ENCODE data around the gene ZNF583. TPM values are rescaled to one million over a fixed set of nuclear protein-coding genes. Genes with fewer than 3 reads are reported as not detected.

Gene ZNF583
- 1 to 10 TPM; 3.4 to 5.0 (median 4.7) TPM for total RNA-seq

DNA sequence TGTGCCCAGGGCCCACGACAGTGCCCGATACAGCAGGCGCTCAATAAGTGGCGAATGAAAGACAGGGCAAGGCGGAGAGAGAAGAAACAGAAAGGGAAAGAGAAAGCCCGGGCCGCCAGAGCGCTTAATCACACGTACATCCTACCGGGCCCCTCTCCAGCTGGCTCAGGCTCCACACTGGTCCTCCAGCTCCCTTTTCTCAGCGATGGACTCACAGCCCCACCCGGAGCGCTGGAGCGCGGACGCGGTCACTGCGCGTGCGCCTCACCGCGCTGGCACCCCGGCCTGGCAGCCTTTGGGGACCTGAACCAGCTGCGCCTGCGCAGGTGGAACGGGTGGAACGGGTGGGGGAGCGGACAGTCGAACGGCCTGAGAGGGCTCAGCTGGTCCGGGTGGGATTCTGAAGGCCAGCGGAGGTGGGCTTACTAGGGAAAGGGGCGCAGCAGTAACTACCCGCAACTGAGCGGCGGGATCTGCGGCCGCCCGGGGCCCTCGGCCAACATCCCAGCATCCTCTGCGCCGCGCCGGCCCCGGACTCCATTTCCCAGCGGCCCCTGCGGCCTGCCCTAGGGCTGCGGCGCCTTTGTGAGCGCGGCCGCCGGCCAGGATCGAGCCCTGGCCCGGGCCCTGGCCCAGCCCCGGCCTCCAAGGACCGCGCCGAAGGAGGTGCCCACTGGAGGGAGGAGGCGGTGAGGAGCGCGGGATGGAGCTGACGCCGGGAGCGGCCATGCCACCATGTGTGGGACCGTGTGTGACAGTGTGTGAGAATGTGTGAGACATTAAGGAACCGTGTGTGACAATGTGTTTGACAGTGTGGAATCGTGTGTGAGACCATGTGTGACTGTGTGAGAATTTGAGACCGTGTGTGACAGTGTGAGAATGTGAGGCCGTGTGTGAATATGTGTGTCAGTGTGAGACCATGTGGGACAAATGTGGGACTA is at the start of gene ZNF583:
Gene ZNF583, plus strand, starts transcription at position 569 of the 941 bp plus-strand sequence. CDS start 2,783 bp downstream, outside the sequence.
- Mint-ChIP-seq H3K9me3 (peaks cover 56% of the 10 kb centered on the region), H3K36me3 (ENCODE audit: insufficient read depth) (peaks cover 60% of the 10 kb centered on the region), H3K4me1 (ENCODE audit: low read depth) (peaks cover 29% of the 10 kb centered on the region), H3K27me3 (ENCODE audit: low read depth) (no peaks in the 10 kb centered on the region), H3K4me3 (peak within 1 kb of the TSS; percentile 87)
- DNase-seq (peak; percentile 84), ATAC-seq (peak; percentile 89 to 90)

DNA sequence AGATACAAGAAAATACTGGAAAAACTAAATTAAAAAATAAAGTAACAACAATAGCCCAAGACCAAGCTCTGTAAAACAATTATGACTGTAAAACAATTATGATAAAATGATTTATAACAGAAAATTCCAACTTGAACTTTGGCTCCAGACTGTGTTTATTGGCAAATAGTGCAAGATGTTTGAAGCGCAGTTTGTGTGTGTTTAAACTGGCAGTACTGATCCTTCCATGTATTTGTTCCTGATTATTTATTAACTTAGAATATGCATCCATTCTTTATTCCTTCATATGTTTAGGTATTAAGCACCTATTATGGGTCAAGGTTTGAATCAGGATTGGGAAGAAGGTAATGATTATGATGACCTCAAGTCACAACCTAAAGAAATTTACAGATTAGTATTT is 48.6 kb upstream of the ZNF583 start:
- Mint-ChIP-seq H3K36me3 (ENCODE audit: insufficient read depth) (peaks cover 7% of the 10 kb centered on the region), H3K9me3 (peaks cover 22% of the 10 kb centered on the region), H3K27me3 (ENCODE audit: low read depth) (no peaks in the 10 kb centered on the region), H3K4me3 (no peak overlapping the region), H3K4me1 (ENCODE audit: low read depth) (no peaks in the 10 kb centered on the region)
- ATAC-seq (no peak), DNase-seq (no peak)

DNA sequence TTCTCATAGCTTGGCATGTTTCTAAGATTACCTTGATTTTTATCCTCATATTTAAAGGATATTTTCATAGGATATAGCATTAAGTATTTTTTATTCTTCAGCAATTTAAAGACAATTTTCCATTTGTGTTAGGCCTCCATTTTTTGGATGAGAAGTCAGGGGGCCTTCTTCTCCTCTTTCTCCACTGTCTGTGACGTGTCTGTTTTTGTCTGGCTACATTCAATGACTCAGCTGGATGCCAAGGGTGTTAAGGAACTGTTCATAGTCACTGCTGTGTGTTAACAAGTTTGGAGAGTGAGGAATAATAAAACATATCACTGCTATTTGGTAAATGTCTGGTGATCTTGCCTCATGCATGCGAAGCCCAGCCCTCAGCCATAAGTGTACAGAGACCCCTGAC is 47.2 kb upstream of the ZNF583 start:
- Mint-ChIP-seq H3K9me3 (peaks cover 31% of the 10 kb centered on the region), H3K36me3 (ENCODE audit: insufficient read depth) (peaks cover 9% of the 10 kb centered on the region), H3K27me3 (ENCODE audit: low read depth) (no peaks in the 10 kb centered on the region), H3K4me1 (ENCODE audit: low read depth) (no peaks in the 10 kb centered on the region), H3K4me3 (no peak overlapping the region)
- no peak for ATAC-seq
- no peak for DNase-seq

DNA sequence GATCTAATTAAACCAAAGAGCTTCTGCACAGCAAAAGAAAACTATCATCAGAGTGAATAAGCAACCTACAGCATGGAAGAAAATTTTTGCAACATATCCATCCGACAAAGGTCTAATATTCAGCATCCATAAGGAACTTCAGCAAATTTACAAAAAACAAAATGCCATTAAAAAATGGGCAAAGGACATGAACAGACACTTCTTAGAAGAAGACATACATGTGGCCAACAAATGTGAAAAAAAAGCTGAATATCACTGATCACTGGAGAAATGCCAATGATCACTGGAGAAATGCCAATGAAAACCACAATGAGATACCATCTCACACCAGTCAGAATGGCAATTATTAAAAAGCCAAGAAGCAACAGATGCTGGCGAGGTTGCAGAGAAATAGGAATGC is 43.3 kb upstream of the ZNF583 start:
- no peaks in the 10 kb centered on the region for H3K27me3 Mint-ChIP-seq (ENCODE audit: low read depth)
- peaks cover 11% of the 10 kb centered on the region for H3K36me3 Mint-ChIP-seq (ENCODE audit: insufficient read depth)
- peaks cover 54% of the 10 kb centered on the region for H3K9me3 Mint-ChIP-seq
- H3K4me3 Mint-ChIP-seq = no peak overlapping the region
- DNase-seq (no peak), ATAC-seq (no peak)
- H3K4me1 Mint-ChIP-seq (ENCODE audit: low read depth) = no peaks in the 10 kb centered on the region

DNA sequence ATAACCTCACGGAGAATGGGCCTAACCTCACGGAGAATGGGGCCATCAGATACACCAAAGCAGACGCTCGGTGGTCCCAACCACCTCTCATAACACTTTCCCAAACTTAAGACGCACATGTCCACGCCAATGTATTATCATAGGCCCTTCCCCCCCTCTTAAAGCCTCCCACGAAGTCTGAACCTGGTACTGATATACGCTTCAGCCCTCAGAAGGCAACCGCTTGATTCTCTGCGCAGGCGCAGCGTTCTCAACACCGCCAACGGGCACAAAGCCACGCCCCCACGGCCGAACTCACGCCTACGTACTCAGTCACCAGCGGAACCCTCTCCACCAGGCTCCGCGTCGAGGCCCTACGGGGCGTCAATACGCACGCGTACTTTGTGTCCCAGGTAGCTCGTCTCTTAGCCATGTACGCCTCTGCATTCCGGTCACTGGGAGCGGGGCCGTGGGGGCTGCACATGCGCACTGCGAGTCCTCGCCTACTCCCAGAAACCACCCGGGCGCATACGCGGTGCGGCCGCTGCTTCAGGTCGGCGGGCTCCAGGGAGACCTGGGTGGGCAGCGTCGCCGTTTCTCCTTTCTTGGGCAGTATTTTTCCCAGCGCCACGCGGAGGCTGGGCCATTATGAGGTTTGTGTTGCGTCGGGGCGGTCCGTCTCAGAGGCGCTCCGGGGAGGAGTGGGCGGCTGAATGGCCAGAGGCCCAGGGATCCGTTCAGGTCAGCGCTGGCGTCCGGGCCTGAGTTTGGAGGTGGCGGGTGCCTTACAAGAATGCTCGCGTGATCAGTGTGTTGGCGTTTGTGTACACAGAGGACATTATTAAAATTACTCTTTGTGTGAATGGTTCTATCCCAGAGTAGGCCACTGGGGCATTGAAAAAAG is 36.1 kb upstream of the ZNF583 start:
- H3K4me1 Mint-ChIP-seq (ENCODE audit: low read depth) = peaks cover 19% of the 10 kb centered on the region

DNA sequence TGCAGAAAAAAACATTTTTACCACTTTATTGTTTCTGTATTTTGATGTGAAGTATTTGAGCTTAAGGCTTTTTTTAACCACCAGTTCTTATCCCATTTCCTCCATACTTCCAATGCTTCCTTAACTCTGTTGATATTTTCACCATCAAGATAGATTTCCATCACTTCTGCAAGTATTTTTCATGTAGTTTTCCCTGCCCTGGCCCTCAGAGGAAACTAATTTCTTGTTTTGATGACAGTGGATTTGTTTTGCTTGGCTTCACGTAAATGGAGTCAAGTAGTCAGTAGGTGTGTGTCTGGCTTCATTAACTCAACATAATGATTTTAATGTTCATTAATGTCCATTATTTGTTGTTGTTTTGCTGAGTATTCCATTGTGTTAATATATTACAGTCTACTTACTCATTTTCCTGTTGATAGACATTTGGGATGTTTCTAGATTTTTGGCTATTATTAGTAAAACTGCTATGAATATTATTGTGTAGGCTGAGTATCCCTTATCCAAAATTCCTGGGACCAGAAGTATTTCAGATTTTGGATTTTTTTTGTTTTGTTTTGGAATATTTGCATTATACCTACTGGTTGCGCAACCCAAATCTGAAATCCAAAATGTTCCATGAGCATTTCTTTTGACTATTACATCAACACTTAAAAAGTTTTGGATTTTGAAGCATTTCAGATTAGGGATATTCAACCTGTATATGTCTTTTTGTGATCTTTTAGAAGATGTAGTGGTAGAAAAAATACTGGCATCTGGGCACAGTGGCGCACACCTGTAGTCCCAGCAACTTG is 34.1 kb upstream of the ZNF583 start:
- peaks cover 46% of the 10 kb centered on the region for H3K36me3 Mint-ChIP-seq (ENCODE audit: insufficient read depth)
- H3K9me3 Mint-ChIP-seq = peaks cover 53% of the 10 kb centered on the region
- peaks cover 19% of the 10 kb centered on the region for H3K4me1 Mint-ChIP-seq (ENCODE audit: low read depth)
- H3K27me3 Mint-ChIP-seq (ENCODE audit: low read depth) = peaks cover 2% of the 10 kb centered on the region
- ATAC-seq (no peak), DNase-seq (no peak)
- no peak overlapping the region for H3K4me3 Mint-ChIP-seq

More for the DNA sequence above, 36.1 kb upstream of the ZNF583 start:
- Mint-ChIP-seq H3K27me3 (ENCODE audit: low read depth) (peaks cover 2% of the 10 kb centered on the region), H3K9me3 (peaks cover 50% of the 10 kb centered on the region), H3K36me3 (ENCODE audit: insufficient read depth) (peaks cover 29% of the 10 kb centered on the region), H3K4me3 (peak overlapping the region; percentile 90)
- ATAC-seq (peak; percentile 97 to 98), DNase-seq (peak; percentile 67)

DNA sequence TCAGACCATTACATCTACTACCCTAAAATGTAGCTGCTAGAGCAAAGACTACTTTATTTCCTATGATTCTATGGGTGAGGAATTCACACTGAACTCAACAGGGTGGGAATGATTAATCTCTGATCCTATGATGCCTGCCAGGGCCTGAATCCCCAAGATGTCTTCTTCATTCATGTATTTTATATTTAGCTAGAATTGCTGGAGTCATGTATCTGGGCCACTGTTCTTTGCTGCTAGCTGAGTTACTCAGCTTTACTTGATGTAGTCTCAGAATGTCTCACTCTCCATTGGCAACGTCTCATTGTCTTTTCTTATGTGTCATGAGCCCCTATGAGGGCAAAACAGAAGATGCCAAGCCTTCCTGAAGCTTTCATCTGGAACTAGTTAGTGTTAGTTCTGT is 31.9 kb upstream of the ZNF583 start:
- H3K4me3 Mint-ChIP-seq = no peak overlapping the region
- H3K4me1 Mint-ChIP-seq (ENCODE audit: low read depth) = peaks cover 19% of the 10 kb centered on the region
- peaks cover 57% of the 10 kb centered on the region for H3K9me3 Mint-ChIP-seq
- DNase-seq (no peak), ATAC-seq (no peak)
- peaks cover 2% of the 10 kb centered on the region for H3K27me3 Mint-ChIP-seq (ENCODE audit: low read depth)
- H3K36me3 Mint-ChIP-seq (ENCODE audit: insufficient read depth) = peaks cover 67% of the 10 kb centered on the region

DNA sequence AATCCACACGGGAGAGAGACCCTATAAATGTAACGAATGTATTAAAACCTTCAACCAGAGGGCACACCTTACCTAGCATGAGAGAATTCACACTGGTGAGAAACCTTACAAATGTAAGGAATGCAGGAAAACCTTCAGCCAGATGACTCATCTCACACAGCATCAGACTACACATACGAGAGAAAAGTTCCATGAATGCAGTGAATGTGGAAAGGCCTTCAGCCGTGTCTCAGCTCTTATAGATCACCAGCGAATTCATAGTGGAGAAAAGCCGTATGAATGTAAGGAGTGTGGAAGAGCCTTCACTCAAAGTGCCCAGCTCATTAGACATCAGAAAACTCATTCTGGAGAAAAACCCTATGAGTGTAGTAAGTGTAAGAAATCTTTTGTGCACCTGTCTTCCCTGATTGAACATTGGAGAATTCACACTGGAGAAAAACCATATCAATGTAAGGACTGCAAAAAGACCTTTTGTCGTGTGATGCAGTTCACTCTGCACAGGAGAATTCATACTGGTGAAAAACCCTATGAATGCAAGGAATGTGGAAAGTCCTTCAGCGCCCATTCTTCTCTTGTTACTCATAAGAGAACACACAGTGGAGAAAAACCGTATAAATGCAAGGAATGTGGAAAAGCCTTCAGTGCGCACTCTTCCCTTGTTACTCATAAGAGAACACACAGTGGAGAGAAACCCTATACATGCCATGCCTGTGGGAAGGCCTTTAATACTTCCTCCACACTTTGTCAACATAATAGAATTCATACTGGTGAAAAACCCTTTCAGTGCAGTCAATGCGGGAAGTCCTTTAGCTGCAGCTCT is 26.8 kb upstream of the ZNF583 start:
- H3K4me1 Mint-ChIP-seq (ENCODE audit: low read depth) = peaks cover 4% of the 10 kb centered on the region
- H3K27me3 Mint-ChIP-seq (ENCODE audit: low read depth) = no peaks in the 10 kb centered on the region
- peaks cover 60% of the 10 kb centered on the region for H3K36me3 Mint-ChIP-seq (ENCODE audit: insufficient read depth)
- ATAC-seq (no peak), DNase-seq (no peak)
- peaks cover 69% of the 10 kb centered on the region for H3K9me3 Mint-ChIP-seq
- no peak overlapping the region for H3K4me3 Mint-ChIP-seq

DNA sequence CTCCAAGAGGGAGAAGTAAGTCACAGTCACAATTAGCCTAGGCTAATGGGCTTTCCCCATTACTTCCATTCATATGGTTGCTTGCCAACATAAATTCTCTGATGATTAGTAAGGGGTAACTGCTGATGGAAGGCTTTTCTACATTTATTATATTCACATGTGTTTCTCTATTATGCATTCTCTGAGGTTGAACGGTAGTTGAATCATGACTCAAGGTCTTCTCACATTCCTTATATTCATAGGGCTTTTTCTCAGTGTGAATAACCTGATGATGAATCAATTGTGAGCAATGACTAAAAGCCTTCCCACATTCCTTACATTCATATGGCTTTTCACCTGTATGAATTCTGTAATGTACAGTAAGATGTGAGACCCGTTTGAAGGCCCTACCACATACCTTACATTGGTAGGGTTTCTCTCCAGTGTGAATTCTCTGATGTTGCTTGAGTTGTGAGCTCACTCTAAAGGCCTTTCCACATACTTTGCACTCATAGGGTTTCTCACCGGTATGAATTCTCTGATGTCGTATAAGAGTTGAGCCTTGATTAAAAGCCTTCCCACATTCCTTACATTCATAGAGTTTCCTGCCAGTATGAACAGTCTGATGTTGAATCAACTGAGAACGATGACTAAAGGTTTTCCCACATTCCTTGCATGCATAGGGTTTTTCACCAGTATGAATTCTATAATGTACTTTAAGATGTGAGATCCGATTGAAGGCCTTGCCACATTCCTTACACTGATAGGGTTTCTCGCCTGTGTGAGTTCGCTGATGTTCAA is 20.1 kb upstream of the ZNF583 start:
- H3K4me1 Mint-ChIP-seq (ENCODE audit: low read depth) = peaks cover 4% of the 10 kb centered on the region
- H3K36me3 Mint-ChIP-seq (ENCODE audit: insufficient read depth) = peaks cover 53% of the 10 kb centered on the region
- H3K4me3 Mint-ChIP-seq = no peak overlapping the region
- no peak for ATAC-seq
- no peaks in the 10 kb centered on the region for H3K27me3 Mint-ChIP-seq (ENCODE audit: low read depth)
- DNase-seq = no peak
- H3K9me3 Mint-ChIP-seq = peaks cover 63% of the 10 kb centered on the region

DNA sequence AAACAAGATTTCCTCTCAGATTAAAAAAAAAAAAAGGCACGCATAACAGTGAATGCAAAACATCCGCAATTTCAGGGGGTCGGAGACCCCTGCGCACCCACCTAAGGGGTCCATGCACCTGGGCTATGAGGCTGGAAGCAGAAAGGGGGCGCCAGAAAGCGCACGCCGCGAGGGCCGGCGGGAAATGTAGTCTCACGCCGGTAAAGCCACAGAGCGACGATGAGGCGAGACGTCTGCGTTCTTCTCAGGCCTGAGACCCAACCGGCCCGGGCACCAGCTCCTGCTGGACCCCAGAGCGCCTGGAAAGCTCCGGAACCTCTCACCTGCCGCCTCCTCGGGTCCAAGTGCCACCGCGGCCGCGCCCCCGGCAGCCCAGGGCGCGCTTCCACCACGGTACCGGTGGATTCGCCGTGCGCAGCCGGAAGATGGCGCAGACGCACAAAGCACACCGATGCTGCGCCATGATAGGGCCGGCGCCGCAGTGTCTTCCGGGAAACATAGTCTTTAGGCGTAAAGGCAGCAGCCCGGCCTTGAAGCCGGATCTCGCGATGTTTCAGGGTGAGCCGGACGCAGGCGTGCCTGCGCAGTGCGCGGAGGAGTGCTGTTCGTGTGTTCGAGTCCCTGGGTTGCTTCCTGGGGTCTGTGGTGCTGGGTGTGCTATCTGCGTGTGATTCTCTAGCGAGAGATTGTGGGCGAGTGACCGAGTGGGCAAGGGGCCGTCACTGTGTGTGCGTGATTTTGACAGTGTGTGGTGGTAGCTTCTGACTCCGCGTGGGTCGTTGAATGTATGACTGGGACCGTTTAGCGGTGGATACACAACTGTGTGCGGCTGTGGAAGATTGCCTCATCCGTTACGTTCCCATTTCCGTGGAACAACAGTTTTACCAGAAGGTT is 10.8 kb upstream of the ZNF583 start, which contains the start of gene ZNF582:
Gene ZNF582, minus strand, starts transcription at position 416 of the 894 bp plus-strand sequence. CDS start 1,782 bp downstream, outside the sequence.
- H3K36me3 Mint-ChIP-seq (ENCODE audit: insufficient read depth) = peaks cover 61% of the 10 kb centered on the region
- ATAC-seq = peak; percentile 99

DNA sequence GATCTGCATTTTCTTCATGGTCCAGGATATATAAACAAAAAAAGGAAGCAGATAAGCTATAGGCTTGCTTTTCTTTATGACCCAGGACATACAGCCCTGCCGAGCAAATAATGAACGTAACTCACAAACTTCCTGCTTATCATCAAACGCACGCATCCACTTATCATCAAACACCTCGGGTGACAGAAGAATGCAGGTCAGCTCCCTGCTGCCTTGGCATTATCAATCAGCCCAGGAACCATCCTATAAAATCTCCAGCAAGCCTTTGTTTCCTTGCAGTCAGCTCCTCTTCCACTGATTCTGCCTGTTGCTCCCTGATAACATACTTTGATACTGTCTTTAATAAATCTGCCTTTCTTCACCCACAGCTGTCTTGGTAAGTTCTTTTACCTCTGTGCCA is 5.3 kb upstream of the ZNF583 start:
- Mint-ChIP-seq H3K4me1 (ENCODE audit: low read depth) (peaks cover 17% of the 10 kb centered on the region), H3K9me3 (peaks cover 60% of the 10 kb centered on the region), H3K36me3 (ENCODE audit: insufficient read depth) (peaks cover 57% of the 10 kb centered on the region), H3K4me3 (no peak overlapping the region), H3K27me3 (ENCODE audit: low read depth) (no peaks in the 10 kb centered on the region)
- ATAC-seq = no peak
- no peak for DNase-seq

More for the DNA sequence above, 10.8 kb upstream of the ZNF583 start, which contains the start of gene ZNF582:
- DNase-seq = peak; percentile 88
- H3K9me3 Mint-ChIP-seq = peaks cover 62% of the 10 kb centered on the region
- H3K4me3 Mint-ChIP-seq = peak within 1 kb of the TSS; percentile 95
- H3K27me3 Mint-ChIP-seq (ENCODE audit: low read depth) = no peaks in the 10 kb centered on the region
- peaks cover 12% of the 10 kb centered on the region for H3K4me1 Mint-ChIP-seq (ENCODE audit: low read depth)

DNA sequence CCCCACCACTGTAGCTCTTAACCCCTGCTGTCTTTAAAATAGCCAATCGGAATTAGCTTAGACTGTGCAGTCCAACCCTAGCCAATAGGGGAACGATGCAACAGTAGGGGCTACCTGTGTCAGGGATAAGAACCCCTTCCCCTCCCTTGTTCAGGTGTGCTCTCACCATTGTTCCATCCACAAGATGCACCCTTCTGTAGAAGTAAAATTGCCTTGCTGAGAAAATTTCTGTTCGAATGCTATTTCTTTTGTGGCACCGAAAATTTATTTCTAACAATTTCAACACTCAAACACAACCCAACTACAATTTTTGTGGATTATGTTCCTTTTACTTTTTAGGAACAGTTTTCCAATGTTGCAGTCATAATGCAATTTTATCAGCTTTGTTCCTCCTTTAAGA is 3.6 kb upstream of the ZNF583 start:
- no peaks in the 10 kb centered on the region for H3K27me3 Mint-ChIP-seq (ENCODE audit: low read depth)
- DNase-seq (no peak), ATAC-seq (no peak)
- peaks cover 56% of the 10 kb centered on the region for H3K36me3 Mint-ChIP-seq (ENCODE audit: insufficient read depth)
- no peak overlapping the region for H3K4me3 Mint-ChIP-seq
- H3K4me1 Mint-ChIP-seq (ENCODE audit: low read depth) = peaks cover 26% of the 10 kb centered on the region
- H3K9me3 Mint-ChIP-seq = peaks cover 56% of the 10 kb centered on the region
